Measurements from ENCODE around the gene KCNMA1.

KCNMA1 gene

GRCh38 chr10:77377034-77377433 lies 260.6 kb downstream of the KCNMA1 start:
- Histone ChIP-seq H3K36me3 (ENCODE audit: control insufficient read depth in 2 of 2, insufficient read depth in 2 of 2, low read length in 2 of 2) (no peaks in the 10 kb centered on the region), H3K27ac (ENCODE audit: low read depth in 2 of 2, low read length in 2 of 2) (no peak overlapping the region), H3K4me3 (ENCODE audit: low read length in 2 of 2) (no peak overlapping the region), H3K4me1 (ENCODE audit: control insufficient read depth in 2 of 2, insufficient read depth in 2 of 2, low read length in 2 of 2) (no peaks in the 10 kb centered on the region), H3K9me3 (ENCODE audit: control insufficient read depth in 2 of 2, low read length in 2 of 2) (no peaks in the 10 kb centered on the region), H3K27me3 (ENCODE audit: control insufficient read depth in 2 of 2, insufficient read depth in 2 of 2, low read length in 2 of 2) (no peaks in the 10 kb centered on the region), H3K9ac (ENCODE audit: low read depth in 1 of 2, low read length in 2 of 2) (no peak overlapping the region)

- H3K27ac ChIP-seq (ENCODE audit: low read depth in 2 of 2, low read length in 2 of 2), result no peak overlapping the region
- no peak overlapping the region for H3K4me3 ChIP-seq (ENCODE audit: low read length in 2 of 2)
- no peaks in the 10 kb centered on the region for H3K36me3 ChIP-seq (ENCODE audit: control insufficient read depth in 2 of 2, insufficient read depth in 2 of 2, low read length in 2 of 2)
- no peaks in the 10 kb centered on the region for H3K4me1 ChIP-seq (ENCODE audit: control insufficient read depth in 2 of 2, insufficient read depth in 2 of 2, low read length in 2 of 2)
- H3K9ac ChIP-seq (ENCODE audit: low read depth in 1 of 2, low read length in 2 of 2), result no peak overlapping the region
- peaks cover 0 to 3% of the 10 kb centered on the region in 2 donors for H3K9me3 ChIP-seq (ENCODE audit: control insufficient read depth in 2 of 2, low read length in 2 of 2)
- H3K27me3 ChIP-seq (ENCODE audit: control insufficient read depth in 2 of 2, insufficient read depth in 2 of 2, low read length in 2 of 2), result no peaks in the 10 kb centered on the region
Observed at GRCh38 chr10:77374189-77374656, 263.4 kb downstream of the KCNMA1 start.

- H3K9me3 ChIP-seq (ENCODE audit: control insufficient read depth in 2 of 2, low read length in 2 of 2), result peaks cover 0 to 3% of the 10 kb centered on the region in 2 donors
- no peaks in the 10 kb centered on the region for H3K36me3 ChIP-seq (ENCODE audit: control insufficient read depth in 2 of 2, insufficient read depth in 2 of 2, low read length in 2 of 2)
- H3K4me3 ChIP-seq (ENCODE audit: low read length in 2 of 2), result no peak overlapping the region
- no peaks in the 10 kb centered on the region for H3K4me1 ChIP-seq (ENCODE audit: control insufficient read depth in 2 of 2, insufficient read depth in 2 of 2, low read length in 2 of 2)
- no peaks in the 10 kb centered on the region for H3K27me3 ChIP-seq (ENCODE audit: control insufficient read depth in 2 of 2, insufficient read depth in 2 of 2, low read length in 2 of 2)
- H3K27ac ChIP-seq (ENCODE audit: low read depth in 2 of 2, low read length in 2 of 2), result no peak overlapping the region
- no peak overlapping the region for H3K9ac ChIP-seq (ENCODE audit: low read depth in 1 of 2, low read length in 2 of 2)
Observed at GRCh38 chr10:77371848-77372799, 265.5 kb downstream of the KCNMA1 start.

- peaks cover 0 to 3% of the 10 kb centered on the region in 2 donors for H3K9me3 ChIP-seq (ENCODE audit: control insufficient read depth in 2 of 2, low read length in 2 of 2)
- H3K27me3 ChIP-seq (ENCODE audit: control insufficient read depth in 2 of 2, insufficient read depth in 2 of 2, low read length in 2 of 2), result no peaks in the 10 kb centered on the region
- no peaks in the 10 kb centered on the region for H3K4me1 ChIP-seq (ENCODE audit: control insufficient read depth in 2 of 2, insufficient read depth in 2 of 2, low read length in 2 of 2)
- no peak overlapping the region for H3K9ac ChIP-seq (ENCODE audit: low read depth in 1 of 2, low read length in 2 of 2)
- no peaks in the 10 kb centered on the region for H3K36me3 ChIP-seq (ENCODE audit: control insufficient read depth in 2 of 2, insufficient read depth in 2 of 2, low read length in 2 of 2)
- no peak overlapping the region for H3K27ac ChIP-seq (ENCODE audit: low read depth in 2 of 2, low read length in 2 of 2)
- no peak overlapping the region for H3K4me3 ChIP-seq (ENCODE audit: low read length in 2 of 2)
Observed at GRCh38 chr10:77371421-77371820, 266.2 kb downstream of the KCNMA1 start.

- Histone ChIP-seq H3K4me1 (ENCODE audit: control insufficient read depth in 2 of 2, insufficient read depth in 2 of 2, low read length in 2 of 2) (no peaks in the 10 kb centered on the region), H3K27me3 (ENCODE audit: control insufficient read depth in 2 of 2, insufficient read depth in 2 of 2, low read length in 2 of 2) (no peaks in the 10 kb centered on the region), H3K27ac (ENCODE audit: low read depth in 2 of 2, low read length in 2 of 2) (no peak overlapping the region)
Observed at GRCh38 chr10:77368006-77368405, 269.6 kb downstream of the KCNMA1 start.

GRCh38 chr10:77363210-77363609 lies 274.4 kb downstream of the KCNMA1 start:
- Histone ChIP-seq H3K27ac (ENCODE audit: low read depth in 2 of 2, low read length in 2 of 2) (no peak overlapping the region), H3K9me3 (ENCODE audit: control insufficient read depth in 2 of 2, low read length in 2 of 2) (no peaks in the 10 kb centered on the region), H3K4me1 (ENCODE audit: control insufficient read depth in 2 of 2, insufficient read depth in 2 of 2, low read length in 2 of 2) (no peaks in the 10 kb centered on the region), H3K27me3 (ENCODE audit: control insufficient read depth in 2 of 2, insufficient read depth in 2 of 2, low read length in 2 of 2) (no peaks in the 10 kb centered on the region), H3K9ac (ENCODE audit: low read depth in 1 of 2, low read length in 2 of 2) (no peak overlapping the region), H3K4me3 (ENCODE audit: low read length in 2 of 2) (no peak overlapping the region), H3K36me3 (ENCODE audit: control insufficient read depth in 2 of 2, insufficient read depth in 2 of 2, low read length in 2 of 2) (no peaks in the 10 kb centered on the region)

More at GRCh38 chr10:77368006-77368405, 269.6 kb downstream of the KCNMA1 start:
- Histone ChIP-seq H3K36me3 (ENCODE audit: control insufficient read depth in 2 of 2, insufficient read depth in 2 of 2, low read length in 2 of 2) (no peaks in the 10 kb centered on the region), H3K9me3 (ENCODE audit: control insufficient read depth in 2 of 2, low read length in 2 of 2) (peaks cover 0 to 3% of the 10 kb centered on the region in 2 donors), H3K4me3 (ENCODE audit: low read length in 2 of 2) (no peak overlapping the region), H3K9ac (ENCODE audit: low read depth in 1 of 2, low read length in 2 of 2) (no peak overlapping the region)

- Histone ChIP-seq H3K9me3 (ENCODE audit: control insufficient read depth in 2 of 2, low read length in 2 of 2) (no peaks in the 10 kb centered on the region), H3K4me3 (ENCODE audit: low read length in 2 of 2) (no peak overlapping the region), H3K36me3 (ENCODE audit: control insufficient read depth in 2 of 2, insufficient read depth in 2 of 2, low read length in 2 of 2) (no peaks in the 10 kb centered on the region), H3K4me1 (ENCODE audit: control insufficient read depth in 2 of 2, insufficient read depth in 2 of 2, low read length in 2 of 2) (no peaks in the 10 kb centered on the region), H3K27me3 (ENCODE audit: control insufficient read depth in 2 of 2, insufficient read depth in 2 of 2, low read length in 2 of 2) (no peaks in the 10 kb centered on the region), H3K9ac (ENCODE audit: low read depth in 1 of 2, low read length in 2 of 2) (no peak overlapping the region), H3K27ac (ENCODE audit: low read depth in 2 of 2, low read length in 2 of 2) (no peak overlapping the region)
Observed at GRCh38 chr10:77361831-77362230, 275.8 kb downstream of the KCNMA1 start.

GRCh38 chr10:77361426-77361825 lies 276.2 kb downstream of the KCNMA1 start:
- H3K27me3 ChIP-seq (ENCODE audit: control insufficient read depth in 2 of 2, insufficient read depth in 2 of 2, low read length in 2 of 2), result no peaks in the 10 kb centered on the region
- H3K27ac ChIP-seq (ENCODE audit: low read depth in 2 of 2, low read length in 2 of 2), result no peak overlapping the region
- no peaks in the 10 kb centered on the region for H3K9me3 ChIP-seq (ENCODE audit: control insufficient read depth in 2 of 2, low read length in 2 of 2)
- no peak overlapping the region for H3K9ac ChIP-seq (ENCODE audit: low read depth in 1 of 2, low read length in 2 of 2)
- H3K4me1 ChIP-seq (ENCODE audit: control insufficient read depth in 2 of 2, insufficient read depth in 2 of 2, low read length in 2 of 2), result no peaks in the 10 kb centered on the region
- no peaks in the 10 kb centered on the region for H3K36me3 ChIP-seq (ENCODE audit: control insufficient read depth in 2 of 2, insufficient read depth in 2 of 2, low read length in 2 of 2)
- H3K4me3 ChIP-seq (ENCODE audit: low read length in 2 of 2), result no peak overlapping the region

- no peak overlapping the region for H3K27ac ChIP-seq (ENCODE audit: low read depth in 2 of 2, low read length in 2 of 2)
- H3K9me3 ChIP-seq (ENCODE audit: control insufficient read depth in 2 of 2, low read length in 2 of 2), result no peaks in the 10 kb centered on the region
- H3K36me3 ChIP-seq (ENCODE audit: control insufficient read depth in 2 of 2, insufficient read depth in 2 of 2, low read length in 2 of 2), result no peaks in the 10 kb centered on the region
- H3K4me3 ChIP-seq (ENCODE audit: low read length in 2 of 2), result no peak overlapping the region
- no peak overlapping the region for H3K9ac ChIP-seq (ENCODE audit: low read depth in 1 of 2, low read length in 2 of 2)
- H3K4me1 ChIP-seq (ENCODE audit: control insufficient read depth in 2 of 2, insufficient read depth in 2 of 2, low read length in 2 of 2), result no peaks in the 10 kb centered on the region
- no peaks in the 10 kb centered on the region for H3K27me3 ChIP-seq (ENCODE audit: control insufficient read depth in 2 of 2, insufficient read depth in 2 of 2, low read length in 2 of 2)
Observed at GRCh38 chr10:77360835-77361234, 276.8 kb downstream of the KCNMA1 start.

GRCh38 chr10:77359950-77360520 lies 277.6 kb downstream of the KCNMA1 start:
- no peaks in the 10 kb centered on the region for H3K9me3 ChIP-seq (ENCODE audit: control insufficient read depth in 2 of 2, low read length in 2 of 2)
- no peaks in the 10 kb centered on the region for H3K27me3 ChIP-seq (ENCODE audit: control insufficient read depth in 2 of 2, insufficient read depth in 2 of 2, low read length in 2 of 2)
- H3K36me3 ChIP-seq (ENCODE audit: control insufficient read depth in 2 of 2, insufficient read depth in 2 of 2, low read length in 2 of 2), result no peaks in the 10 kb centered on the region
- no peaks in the 10 kb centered on the region for H3K4me1 ChIP-seq (ENCODE audit: control insufficient read depth in 2 of 2, insufficient read depth in 2 of 2, low read length in 2 of 2)
- H3K4me3 ChIP-seq (ENCODE audit: low read length in 2 of 2), result no peak overlapping the region
- no peak overlapping the region for H3K27ac ChIP-seq (ENCODE audit: low read depth in 2 of 2, low read length in 2 of 2)
- H3K9ac ChIP-seq (ENCODE audit: low read depth in 1 of 2, low read length in 2 of 2), result no peak overlapping the region
